ENCODE measurements around the gene IMPG2. TPM values are rescaled to one million over a fixed set of nuclear protein-coding genes. Genes with fewer than 3 reads are reported as not detected.

Gene IMPG2
- total RNA-seq, 1 donor from 2014 or later: 2.4 TPM

DNA sequence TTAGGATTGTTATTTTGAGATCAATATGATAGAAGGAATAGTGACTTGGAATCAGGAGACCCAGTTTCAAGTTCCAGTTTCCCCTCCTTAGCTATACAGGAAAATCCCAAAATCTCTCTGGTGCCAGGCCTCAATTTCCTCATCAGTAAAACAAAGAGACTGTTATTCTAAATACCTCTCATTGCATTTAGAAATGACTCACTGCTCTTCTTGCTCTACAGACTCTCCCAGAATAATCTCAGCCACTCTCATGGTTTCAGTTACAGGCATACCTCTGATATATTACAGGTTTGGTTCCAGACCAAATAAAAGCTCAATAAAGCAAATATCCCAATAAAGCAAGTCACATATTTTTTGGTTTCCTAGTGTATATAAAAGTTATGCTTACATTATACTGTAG is 28.3 kb downstream of the IMPG2 start:
- Mint-ChIP-seq H3K27me3 (ENCODE audit: unreplicated experiment) (peaks cover 2% of the 10 kb centered on the region), H3K4me1 (ENCODE audit: low read depth, unreplicated experiment) (no peaks in the 10 kb centered on the region), H3K9me3 (ENCODE audit: unreplicated experiment) (no peaks in the 10 kb centered on the region), H3K36me3 (ENCODE audit: unreplicated experiment) (peaks cover 3% of the 10 kb centered on the region), H3K27ac (ENCODE audit: unreplicated experiment) (no peak overlapping the region), H3K4me3 (ENCODE audit: unreplicated experiment) (no peak overlapping the region)
- DNase-seq: no peak
- TF ChIP-seq, protein P1, sequence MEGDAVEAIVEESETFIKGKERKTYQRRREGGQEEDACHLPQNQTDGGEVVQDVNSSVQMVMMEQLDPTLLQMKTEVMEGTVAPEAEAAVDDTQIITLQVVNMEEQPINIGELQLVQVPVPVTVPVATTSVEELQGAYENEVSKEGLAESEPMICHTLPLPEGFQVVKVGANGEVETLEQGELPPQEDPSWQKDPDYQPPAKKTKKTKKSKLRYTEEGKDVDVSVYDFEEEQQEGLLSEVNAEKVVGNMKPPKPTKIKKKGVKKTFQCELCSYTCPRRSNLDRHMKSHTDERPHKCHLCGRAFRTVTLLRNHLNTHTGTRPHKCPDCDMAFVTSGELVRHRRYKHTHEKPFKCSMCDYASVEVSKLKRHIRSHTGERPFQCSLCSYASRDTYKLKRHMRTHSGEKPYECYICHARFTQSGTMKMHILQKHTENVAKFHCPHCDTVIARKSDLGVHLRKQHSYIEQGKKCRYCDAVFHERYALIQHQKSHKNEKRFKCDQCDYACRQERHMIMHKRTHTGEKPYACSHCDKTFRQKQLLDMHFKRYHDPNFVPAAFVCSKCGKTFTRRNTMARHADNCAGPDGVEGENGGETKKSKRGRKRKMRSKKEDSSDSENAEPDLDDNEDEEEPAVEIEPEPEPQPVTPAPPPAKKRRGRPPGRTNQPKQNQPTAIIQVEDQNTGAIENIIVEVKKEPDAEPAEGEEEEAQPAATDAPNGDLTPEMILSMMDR (IDR thresholded peaks at IDR 0.05; ENCODE audit: partially characterized antibody, unreplicated experiment): no peak

DNA sequence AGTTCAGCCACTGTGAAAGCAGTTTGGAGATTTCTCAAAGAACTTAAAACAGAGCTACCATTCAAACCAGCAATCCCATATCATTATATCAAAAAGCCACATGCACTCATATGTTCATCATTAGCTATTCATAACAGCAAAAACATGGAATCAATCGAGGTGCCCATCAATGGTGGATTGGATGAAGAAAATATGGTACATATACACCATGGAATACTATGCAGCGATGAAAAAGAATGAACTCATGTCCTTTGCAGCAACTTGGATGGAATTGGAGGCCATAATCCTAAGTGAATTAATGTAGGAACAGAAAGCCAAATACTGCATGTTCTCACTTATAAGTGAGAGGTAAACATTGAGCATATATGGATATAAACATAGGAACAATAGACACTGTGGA is 32.1 kb downstream of the IMPG2 start:
- Mint-ChIP-seq H3K4me1 (ENCODE audit: low read depth, unreplicated experiment) (no peaks in the 10 kb centered on the region), H3K27me3 (ENCODE audit: unreplicated experiment) (no peaks in the 10 kb centered on the region), H3K27ac (ENCODE audit: unreplicated experiment) (no peak overlapping the region), H3K4me3 (ENCODE audit: unreplicated experiment) (no peak overlapping the region), H3K9me3 (ENCODE audit: unreplicated experiment) (no peaks in the 10 kb centered on the region), H3K36me3 (ENCODE audit: unreplicated experiment) (no peaks in the 10 kb centered on the region)
- no peak for DNase-seq
- TF ChIP-seq, protein P1 (IDR thresholded peaks at IDR 0.05; ENCODE audit: partially characterized antibody, unreplicated experiment): no peak

DNA sequence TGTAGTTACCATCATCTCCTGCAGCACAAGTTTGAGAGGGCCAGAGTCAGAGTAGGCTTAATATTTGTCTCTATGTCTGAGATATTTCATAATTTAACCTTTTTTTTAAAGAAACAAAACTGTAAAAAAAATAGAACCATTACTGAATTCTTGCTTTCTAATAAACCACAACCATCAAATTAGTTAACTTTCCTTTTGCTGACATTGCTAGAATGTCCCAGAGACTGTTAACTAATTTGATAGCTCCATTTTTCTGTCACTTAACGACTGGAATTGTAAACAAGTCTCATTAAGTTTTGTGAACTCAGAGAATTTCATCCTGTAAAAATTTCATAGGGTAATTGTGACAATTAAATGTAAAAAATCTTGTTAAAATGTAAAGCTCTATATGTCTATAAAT is 35.6 kb downstream of the IMPG2 start:
- H3K27me3 Mint-ChIP-seq (ENCODE audit: unreplicated experiment): no peaks in the 10 kb centered on the region
- H3K36me3 Mint-ChIP-seq (ENCODE audit: unreplicated experiment): no peaks in the 10 kb centered on the region
- TF ChIP-seq, protein P1 (IDR thresholded peaks at IDR 0.05; ENCODE audit: partially characterized antibody, unreplicated experiment): no peak
- no peaks in the 10 kb centered on the region for H3K9me3 Mint-ChIP-seq (ENCODE audit: unreplicated experiment)
- H3K4me3 Mint-ChIP-seq (ENCODE audit: unreplicated experiment): no peak overlapping the region
- H3K4me1 Mint-ChIP-seq (ENCODE audit: low read depth, unreplicated experiment): no peaks in the 10 kb centered on the region
- H3K27ac Mint-ChIP-seq (ENCODE audit: unreplicated experiment): no peak overlapping the region
- DNase-seq: no peak

DNA sequence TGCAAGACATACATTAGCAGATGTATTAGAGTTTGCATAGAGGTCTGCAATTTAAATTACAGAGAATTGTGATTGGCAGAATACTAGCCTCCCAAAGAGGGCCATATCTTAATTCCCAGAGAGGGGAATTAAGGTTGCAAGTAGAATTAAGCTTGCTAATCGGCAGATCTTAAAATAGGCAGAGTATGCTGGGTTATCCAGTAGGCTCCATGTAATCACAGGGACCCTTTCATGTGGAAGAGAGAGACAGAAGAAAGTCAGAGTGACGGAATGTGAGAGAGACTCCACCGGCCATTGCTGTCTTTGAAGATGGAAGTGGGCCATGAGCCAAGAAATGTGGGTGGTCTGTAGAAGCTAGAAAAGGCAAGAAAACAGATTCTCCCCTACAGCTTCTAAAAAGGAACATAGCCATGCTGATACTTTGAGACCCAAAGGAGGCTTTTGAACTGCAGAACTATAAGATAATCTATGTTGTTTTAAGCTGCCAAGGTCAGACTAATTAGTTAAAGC is 38.8 kb downstream of the IMPG2 start:
- DNase-seq: no peak
- Mint-ChIP-seq H3K9me3 (ENCODE audit: unreplicated experiment) (no peaks in the 10 kb centered on the region), H3K27me3 (ENCODE audit: unreplicated experiment) (no peaks in the 10 kb centered on the region), H3K36me3 (ENCODE audit: unreplicated experiment) (no peaks in the 10 kb centered on the region), H3K27ac (ENCODE audit: unreplicated experiment) (no peak overlapping the region), H3K4me3 (ENCODE audit: unreplicated experiment) (no peak overlapping the region), H3K4me1 (ENCODE audit: low read depth, unreplicated experiment) (no peaks in the 10 kb centered on the region)
- TF ChIP-seq, protein P1 (IDR thresholded peaks at IDR 0.05; ENCODE audit: partially characterized antibody, unreplicated experiment): no peak

DNA sequence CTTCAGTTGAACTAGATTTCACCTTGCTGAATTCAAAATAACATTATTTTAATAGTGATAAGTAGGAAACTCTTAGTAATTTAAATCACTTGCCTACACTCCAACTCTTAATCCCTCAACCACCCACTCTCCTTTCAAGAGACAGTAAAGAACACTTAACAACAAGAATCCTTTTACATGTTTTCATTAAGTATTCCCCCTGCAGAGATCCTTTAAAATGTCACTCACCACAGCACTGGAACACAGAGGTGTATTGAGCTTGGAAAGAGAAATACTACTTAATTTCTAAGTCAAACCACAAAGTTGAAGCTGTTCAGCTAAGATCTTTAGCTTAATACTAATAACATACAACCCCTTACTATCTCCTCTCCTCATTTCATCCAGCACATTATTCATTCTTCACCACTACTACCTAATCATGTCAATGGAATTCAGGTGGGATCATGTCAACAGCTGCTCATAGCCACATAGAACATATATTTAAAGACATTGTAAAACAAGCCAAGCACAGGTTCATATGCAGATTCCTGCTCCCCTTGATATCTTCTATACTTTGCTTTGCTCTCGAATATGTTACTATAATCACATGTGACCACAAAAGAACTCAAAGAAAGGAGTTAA is 40.5 kb downstream of the IMPG2 start:
- Mint-ChIP-seq H3K27ac (ENCODE audit: unreplicated experiment) (no peak overlapping the region), H3K4me1 (ENCODE audit: low read depth, unreplicated experiment) (no peaks in the 10 kb centered on the region), H3K4me3 (ENCODE audit: unreplicated experiment) (no peak overlapping the region), H3K27me3 (ENCODE audit: unreplicated experiment) (no peaks in the 10 kb centered on the region), H3K36me3 (ENCODE audit: unreplicated experiment) (no peaks in the 10 kb centered on the region), H3K9me3 (ENCODE audit: unreplicated experiment) (no peaks in the 10 kb centered on the region)
- TF ChIP-seq, protein P1 (IDR thresholded peaks at IDR 0.05; ENCODE audit: partially characterized antibody, unreplicated experiment): no peak
- DNase-seq: no peak
